ENCODE data around the gene MAGI2. TPM values are rescaled to one million over a fixed set of nuclear protein-coding genes. Genes with fewer than 3 reads are reported as not detected.

Gene MAGI2
- total RNA-seq, 1 donor from 2014 or later = 5.4 TPM

DNA sequence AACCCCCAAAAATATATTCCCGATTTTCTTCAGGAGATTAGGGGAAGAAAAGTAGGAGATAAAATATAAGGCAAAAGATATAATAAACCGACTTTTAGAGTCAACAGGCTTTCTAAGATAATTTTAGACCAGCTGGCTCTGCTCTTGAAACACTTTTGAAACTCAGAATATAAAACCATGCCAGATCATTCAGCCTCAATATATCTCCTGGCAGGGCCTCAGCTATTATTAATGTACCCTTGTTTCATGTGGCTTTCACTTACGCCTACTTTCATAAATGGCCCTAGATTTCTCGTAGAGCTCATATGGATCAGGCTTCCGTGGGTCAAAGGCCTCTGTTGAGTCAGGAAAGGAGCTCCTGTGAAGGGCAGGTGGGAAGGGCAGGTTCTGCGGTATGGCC lies 1258.9 kb downstream of the MAGI2 start:
- no peaks in the 10 kb centered on the region for H3K9me3 ChIP-seq (ENCODE audit: insufficient read depth, low read depth, low read length)
- Mint-ChIP-seq H3K27me3 (ENCODE audit: low read depth, unreplicated experiment) (no peaks in the 10 kb centered on the region), H3K4me1 (ENCODE audit: low read depth, unreplicated experiment) (peaks cover 15% of the 10 kb centered on the region)

DNA sequence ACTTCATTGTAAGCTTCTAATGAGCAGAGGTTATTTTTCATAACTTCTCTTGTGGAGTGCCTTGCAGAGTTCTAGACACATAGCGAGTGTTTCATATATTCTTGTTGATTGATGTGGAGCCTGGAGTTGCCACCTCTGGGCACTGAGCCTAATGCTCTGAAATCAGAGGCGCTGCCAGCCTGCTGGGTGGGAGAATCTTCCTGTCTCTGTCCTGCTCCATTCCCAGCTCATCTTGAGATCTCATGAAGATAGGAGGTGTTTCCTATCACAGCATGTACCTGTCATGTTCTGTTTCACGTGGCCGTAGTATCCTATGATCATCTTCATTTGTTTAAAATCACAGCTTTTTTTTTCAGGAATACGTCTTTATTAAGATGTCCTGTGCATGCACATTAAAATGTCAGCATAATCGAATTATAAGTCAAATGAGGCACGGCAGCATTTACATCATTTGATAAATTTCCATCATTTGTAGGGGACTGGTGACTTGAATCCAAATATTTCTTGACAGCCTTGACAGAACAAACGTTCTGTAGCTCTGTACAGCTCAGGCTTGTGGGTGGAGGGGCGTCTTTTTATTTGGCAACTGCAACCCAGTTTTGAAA lies 1261.9 kb downstream of the MAGI2 start:
- Mint-ChIP-seq H3K4me1 (ENCODE audit: low read depth, unreplicated experiment) (peaks cover 8% of the 10 kb centered on the region), H3K27me3 (ENCODE audit: low read depth, unreplicated experiment) (no peaks in the 10 kb centered on the region), H3K9me3 (ENCODE audit: unreplicated experiment) (no peaks in the 10 kb centered on the region), H3K27ac (ENCODE audit: unreplicated experiment) (no peak overlapping the region), H3K36me3 (ENCODE audit: low read depth, unreplicated experiment) (no peaks in the 10 kb centered on the region), H3K4me3 (ENCODE audit: unreplicated experiment) (no peak overlapping the region)
- FAIRE-seq (no peak), DNase-seq (ENCODE audit: low read depth) (no peak)
- no peak for TF ChIP-seq EZH2 (IDR thresholded peaks at IDR 0.05; ENCODE audit: insufficient read depth, low read length)
- TF ChIP-seq, protein P1, sequence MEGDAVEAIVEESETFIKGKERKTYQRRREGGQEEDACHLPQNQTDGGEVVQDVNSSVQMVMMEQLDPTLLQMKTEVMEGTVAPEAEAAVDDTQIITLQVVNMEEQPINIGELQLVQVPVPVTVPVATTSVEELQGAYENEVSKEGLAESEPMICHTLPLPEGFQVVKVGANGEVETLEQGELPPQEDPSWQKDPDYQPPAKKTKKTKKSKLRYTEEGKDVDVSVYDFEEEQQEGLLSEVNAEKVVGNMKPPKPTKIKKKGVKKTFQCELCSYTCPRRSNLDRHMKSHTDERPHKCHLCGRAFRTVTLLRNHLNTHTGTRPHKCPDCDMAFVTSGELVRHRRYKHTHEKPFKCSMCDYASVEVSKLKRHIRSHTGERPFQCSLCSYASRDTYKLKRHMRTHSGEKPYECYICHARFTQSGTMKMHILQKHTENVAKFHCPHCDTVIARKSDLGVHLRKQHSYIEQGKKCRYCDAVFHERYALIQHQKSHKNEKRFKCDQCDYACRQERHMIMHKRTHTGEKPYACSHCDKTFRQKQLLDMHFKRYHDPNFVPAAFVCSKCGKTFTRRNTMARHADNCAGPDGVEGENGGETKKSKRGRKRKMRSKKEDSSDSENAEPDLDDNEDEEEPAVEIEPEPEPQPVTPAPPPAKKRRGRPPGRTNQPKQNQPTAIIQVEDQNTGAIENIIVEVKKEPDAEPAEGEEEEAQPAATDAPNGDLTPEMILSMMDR (IDR thresholded peaks at IDR 0.05; ENCODE audit: insufficient read depth, low read depth, low read length) = no peak
- Histone ChIP-seq H3K79me2 (ENCODE audit: insufficient read depth, low read length) (no peaks in the 10 kb centered on the region), H3K27ac (ENCODE audit: low read depth, low read length) (no peak overlapping the region), H3K9me3 (ENCODE audit: insufficient read depth, low read depth, low read length) (no peaks in the 10 kb centered on the region), H4K20me1 (ENCODE audit: insufficient read depth, low read length) (no peaks in the 10 kb centered on the region), H3K9ac (ENCODE audit: low read length) (no peak overlapping the region), H3K4me2 (ENCODE audit: low read length) (no peak overlapping the region), H2AFZ (ENCODE audit: low read depth, low read length) (no peak overlapping the region), H3K4me1 (ENCODE audit: insufficient read depth, low read length) (no peaks in the 10 kb centered on the region), H3K27me3 (ENCODE audit: insufficient read depth, low read length) (no peaks in the 10 kb centered on the region), H3K4me3 (ENCODE audit: insufficient read depth, low read depth, low read length) (no peak overlapping the region), H3K36me3 (ENCODE audit: insufficient read depth, low read length) (no peaks in the 10 kb centered on the region)

More for the DNA sequence above, 1258.9 kb downstream of the MAGI2 start:
- no peak overlapping the region for H3K4me3 ChIP-seq (ENCODE audit: insufficient read depth, low read depth, low read length)
- FAIRE-seq (no peak), DNase-seq (ENCODE audit: low read depth) (no peak)
- no peaks in the 10 kb centered on the region for H3K79me2 ChIP-seq (ENCODE audit: insufficient read depth, low read length)
- no peak for TF ChIP-seq EZH2 (IDR thresholded peaks at IDR 0.05; ENCODE audit: insufficient read depth, low read length)
- TF ChIP-seq, protein P1 (IDR thresholded peaks at IDR 0.05; ENCODE audit: insufficient read depth, low read depth, low read length) = no peak
- no peaks in the 10 kb centered on the region for H4K20me1 ChIP-seq (ENCODE audit: insufficient read depth, low read length)
- Mint-ChIP-seq H3K27ac (ENCODE audit: unreplicated experiment) (no peak overlapping the region), H3K4me3 (ENCODE audit: unreplicated experiment) (no peak overlapping the region), H3K36me3 (ENCODE audit: low read depth, unreplicated experiment) (no peaks in the 10 kb centered on the region), H3K9me3 (ENCODE audit: unreplicated experiment) (peaks cover 2% of the 10 kb centered on the region)
- no peak overlapping the region for H3K4me2 ChIP-seq (ENCODE audit: low read length)
- H3K27ac ChIP-seq (ENCODE audit: low read depth, low read length) = no peak overlapping the region
- H3K27me3 ChIP-seq (ENCODE audit: insufficient read depth, low read length) = no peaks in the 10 kb centered on the region
- peaks cover 4% of the 10 kb centered on the region for H3K4me1 ChIP-seq (ENCODE audit: insufficient read depth, low read length)
- H3K36me3 ChIP-seq (ENCODE audit: insufficient read depth, low read length) = no peaks in the 10 kb centered on the region
- no peak overlapping the region for H3K9ac ChIP-seq (ENCODE audit: low read length)
- H2AFZ ChIP-seq (ENCODE audit: low read depth, low read length) = no peak overlapping the region

DNA sequence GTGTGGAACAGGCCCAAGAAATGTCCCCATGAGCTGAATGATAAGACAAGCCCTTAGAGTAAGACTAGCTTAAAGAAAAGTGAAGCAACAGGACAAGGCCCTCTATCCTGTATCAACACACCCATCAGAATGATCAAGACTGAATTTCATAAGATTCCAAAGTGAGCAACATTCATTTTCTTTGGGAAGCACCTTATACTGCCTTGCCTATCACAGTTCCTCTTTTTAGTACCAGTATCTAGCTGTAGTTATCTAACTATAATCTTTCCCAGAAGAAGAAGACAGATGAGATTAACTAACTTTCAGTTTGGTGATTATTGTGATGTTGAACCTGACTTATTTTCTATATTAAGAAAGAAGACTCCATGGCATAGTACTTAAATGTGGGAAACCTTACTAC lies 1263.7 kb downstream of the MAGI2 start:
- FAIRE-seq (no peak), DNase-seq (ENCODE audit: low read depth) (no peak)
- Histone ChIP-seq H2AFZ (ENCODE audit: low read depth, low read length) (no peak overlapping the region), H3K27ac (ENCODE audit: low read depth, low read length) (no peak overlapping the region), H3K9me3 (ENCODE audit: insufficient read depth, low read depth, low read length) (no peaks in the 10 kb centered on the region), H3K27me3 (ENCODE audit: insufficient read depth, low read length) (no peaks in the 10 kb centered on the region), H3K4me2 (ENCODE audit: low read length) (no peak overlapping the region), H3K4me3 (ENCODE audit: insufficient read depth, low read depth, low read length) (no peak overlapping the region), H3K79me2 (ENCODE audit: insufficient read depth, low read length) (no peaks in the 10 kb centered on the region), H3K9ac (ENCODE audit: low read length) (no peak overlapping the region), H4K20me1 (ENCODE audit: insufficient read depth, low read length) (no peaks in the 10 kb centered on the region), H3K36me3 (ENCODE audit: insufficient read depth, low read length) (no peaks in the 10 kb centered on the region), H3K4me1 (ENCODE audit: insufficient read depth, low read length) (no peaks in the 10 kb centered on the region)
- TF ChIP-seq, protein P1 (IDR thresholded peaks at IDR 0.05; ENCODE audit: insufficient read depth, low read depth, low read length) = no peak
- no peak for TF ChIP-seq EZH2 (IDR thresholded peaks at IDR 0.05; ENCODE audit: insufficient read depth, low read length)
- Mint-ChIP-seq H3K9me3 (ENCODE audit: unreplicated experiment) (no peaks in the 10 kb centered on the region), H3K27me3 (ENCODE audit: low read depth, unreplicated experiment) (no peaks in the 10 kb centered on the region), H3K27ac (ENCODE audit: unreplicated experiment) (no peak overlapping the region), H3K4me3 (ENCODE audit: unreplicated experiment) (no peak overlapping the region), H3K36me3 (ENCODE audit: low read depth, unreplicated experiment) (no peaks in the 10 kb centered on the region), H3K4me1 (ENCODE audit: low read depth, unreplicated experiment) (peaks cover 8% of the 10 kb centered on the region)

All from astrocyte (in vitro differentiated cells and primary cell).